Natural killer cell (primary cell): ENCODE results near the gene TNNT1. TPM values are rescaled to one million over a fixed set of nuclear protein-coding genes. Genes with fewer than 3 reads are reported as not detected.

ENCODE experiments used
- ATAC-seq, 3 donors: fragments of 150-1000 bp in 2 of 3; fragments of 200-7000 bp in 1 of 3; cut with Tn5 transposase; 1 replicate in 1 of 3; 2 replicates in 2 of 3; pipeline ENCODE4 v1.10.0; 2021; ENCODE audit warnings: mild to moderate bottlenecking in 2 of 3, moderate library complexity in 2 of 3
- DNase-seq, 2 donors: peaks; one replicate each; pipeline versions ENCODE4 v3.0.0 to v3.0.0-alpha.2; 2013 to 2021; ENCODE audit warnings: mixed read lengths in 1 of 2
- H3K27ac ChIP-seq: one replicate; pipeline ENCODE4 v1.5.1; 2013; ENCODE audit warnings: mild to moderate bottlenecking, low read length
- H3K27me3 ChIP-seq: one replicate; pipeline ENCODE4 v1.6.1; 2013; ENCODE audit warnings: low read length; ENCODE audit not compliant: control insufficient read depth, insufficient read depth
- H3K36me3 ChIP-seq: one replicate; pipeline ENCODE4 v1.6.1; 2013; ENCODE audit warnings: low read length; ENCODE audit not compliant: control insufficient read depth, insufficient read depth
- H3K4me1 ChIP-seq: one replicate; pipeline ENCODE4 v1.6.1; 2013; ENCODE audit warnings: low read length; ENCODE audit not compliant: control insufficient read depth, insufficient read depth
- H3K4me3 ChIP-seq: one replicate; pipeline ENCODE4 v1.5.1; 2013; ENCODE audit warnings: low read length
- H3K9me3 ChIP-seq: one replicate; pipeline ENCODE4 v1.6.1; 2013; ENCODE audit warnings: low read length; ENCODE audit not compliant: control insufficient read depth, insufficient read depth
- H3K27ac Mint-ChIP-seq, 2 donors: one replicate each; pipeline ENCODE4 v1.8.0; 2022; ENCODE audit warnings: mild to moderate bottlenecking in 2 of 2, mixed read lengths in 2 of 2, moderate library complexity in 1 of 2
- H3K27me3 Mint-ChIP-seq, 2 donors: one replicate each; pipeline ENCODE4 v1.8.0; 2022; ENCODE audit warnings: low read depth in 2 of 2, mixed read lengths in 2 of 2
- H3K36me3 Mint-ChIP-seq: one replicate; pipeline ENCODE4 v1.8.0; 2022; ENCODE audit warnings: mixed read lengths
- H3K4me1 Mint-ChIP-seq, 2 donors: one replicate each; pipeline ENCODE4 v1.8.0; 2022; ENCODE audit warnings: mixed read lengths in 2 of 2
- H3K4me3 Mint-ChIP-seq: one replicate; pipeline ENCODE4 v1.8.0; 2022; ENCODE audit warnings: mild to moderate bottlenecking, moderate library complexity, mixed read lengths
- H3K9me3 Mint-ChIP-seq, 2 donors: one replicate each; pipeline ENCODE4 v1.8.0; 2022; ENCODE audit warnings: mixed read lengths in 2 of 2
- WGBS: methylation state at CpG from one replicate; pipeline ENCODE4 v1.1.7; 2013; ENCODE audit warnings: missing lambda C conversion rate; ENCODE audit not compliant: insufficient coverage; 5-methylcytosine and 5-hydroxymethylcytosine counted together
- intact Hi-C: fragments of 100-400 bp; cut with micrococcal nuclease; formaldehyde crosslinking; loops from one replicate; pipeline ENCODE4 v1.14.2; 2022
- total RNA-seq, 4 donors: library from RNA; stranded (reverse); fragments of 120-200 nt in 1 of 4; gene quantifications; one replicate each; pipeline versions ENCODE4 v1.2.3 to v1.2.4, GENCODE V29; 2013 to 2022
- TF ChIP-seq, protein P1 (sequence below): fragments of 200-600 bp; IDR thresholded peaks from one replicate; pipeline ENCODE4 v1.8.0; 2022; ENCODE audit warnings: antibody characterized with exemption

The TNNT1 gene
- total RNA-seq, 3 donors from 2014 or later (not counting 1 experiment from before 2014, with no cell fraction given): 0.94 TPM; not detected in 2

- peaks cover 22% of the 10 kb centered on the region for H3K4me1 ChIP-seq
- Mint-ChIP-seq H3K36me3 (no peaks in the 10 kb centered on the region), H3K27ac (peak overlapping the region in 1 of 2 donors; percentile 45), H3K27me3 (peaks cover 18 to 35% of the 10 kb centered on the region in 2 donors), H3K4me1 (peaks cover 0 to 16% of the 10 kb centered on the region in 2 donors), H3K9me3 (no peaks in the 10 kb centered on the region), H3K4me3 (no peak overlapping the region)
- no peaks in the 10 kb centered on the region for H3K36me3 ChIP-seq
- WGBS: 31% methylated on average over 32 of the region's 32 CpGs
- H3K27ac ChIP-seq: no peak overlapping the region
- DNase-seq (no peak), ATAC-seq (no peak)
- intact Hi-C loops: loop anchor here (2.0 to 10.0 kb wide), 2 partner anchors 76 to 278 kb away; no protein-coding TSS in a partner anchor
- no peaks in the 10 kb centered on the region for H3K9me3 ChIP-seq
- no peak overlapping the region for H3K4me3 ChIP-seq
- peaks cover 33% of the 10 kb centered on the region for H3K27me3 ChIP-seq
- TF ChIP-seq, protein P1, sequence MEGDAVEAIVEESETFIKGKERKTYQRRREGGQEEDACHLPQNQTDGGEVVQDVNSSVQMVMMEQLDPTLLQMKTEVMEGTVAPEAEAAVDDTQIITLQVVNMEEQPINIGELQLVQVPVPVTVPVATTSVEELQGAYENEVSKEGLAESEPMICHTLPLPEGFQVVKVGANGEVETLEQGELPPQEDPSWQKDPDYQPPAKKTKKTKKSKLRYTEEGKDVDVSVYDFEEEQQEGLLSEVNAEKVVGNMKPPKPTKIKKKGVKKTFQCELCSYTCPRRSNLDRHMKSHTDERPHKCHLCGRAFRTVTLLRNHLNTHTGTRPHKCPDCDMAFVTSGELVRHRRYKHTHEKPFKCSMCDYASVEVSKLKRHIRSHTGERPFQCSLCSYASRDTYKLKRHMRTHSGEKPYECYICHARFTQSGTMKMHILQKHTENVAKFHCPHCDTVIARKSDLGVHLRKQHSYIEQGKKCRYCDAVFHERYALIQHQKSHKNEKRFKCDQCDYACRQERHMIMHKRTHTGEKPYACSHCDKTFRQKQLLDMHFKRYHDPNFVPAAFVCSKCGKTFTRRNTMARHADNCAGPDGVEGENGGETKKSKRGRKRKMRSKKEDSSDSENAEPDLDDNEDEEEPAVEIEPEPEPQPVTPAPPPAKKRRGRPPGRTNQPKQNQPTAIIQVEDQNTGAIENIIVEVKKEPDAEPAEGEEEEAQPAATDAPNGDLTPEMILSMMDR: no peak
These were observed 12.0 kb upstream of the TNNT1 start for GRCh38 chr19:55160986-55161365.

- peak overlapping the region in 1 of 2 donors; percentile 45 for H3K27ac Mint-ChIP-seq
- WGBS: 5% methylated on average over 33 of the region's 33 CpGs
- no peak overlapping the region for H3K4me3 ChIP-seq
- peak; percentile 97 for ATAC-seq
- no peaks in the 10 kb centered on the region for H3K36me3 Mint-ChIP-seq
- peaks cover 12 to 29% of the 10 kb centered on the region in 2 donors for H3K27me3 Mint-ChIP-seq
- no peaks in the 10 kb centered on the region for H3K9me3 Mint-ChIP-seq
- peak; percentile 87 to 92 for DNase-seq
- H3K27me3 ChIP-seq: peaks cover 30% of the 10 kb centered on the region
- H3K9me3 ChIP-seq: no peaks in the 10 kb centered on the region
- H3K4me1 Mint-ChIP-seq: peaks cover 0 to 18% of the 10 kb centered on the region in 2 donors
- TF ChIP-seq, protein P1: peak; percentile 89
- H3K4me1 ChIP-seq: peaks cover 22% of the 10 kb centered on the region
- intact Hi-C loops: loop anchor here (2.0 to 10.0 kb wide), 2 partner anchors 76 to 278 kb away; no protein-coding TSS in a partner anchor
- H3K4me3 Mint-ChIP-seq: peak overlapping the region; percentile 42
- no peak overlapping the region for H3K27ac ChIP-seq
- no peaks in the 10 kb centered on the region for H3K36me3 ChIP-seq
These were observed 11.4 kb upstream of the TNNT1 start for GRCh38 chr19:55160128-55160985.

GRCh38 chr19:55158848-55159749 lies 10.1 kb upstream of the TNNT1 start:
- TF ChIP-seq, protein P1: no peak
- Mint-ChIP-seq H3K4me1 (peaks cover 2 to 24% of the 10 kb centered on the region in 2 donors), H3K4me3 (no peak overlapping the region), H3K36me3 (no peaks in the 10 kb centered on the region), H3K27ac (no peak overlapping the region), H3K9me3 (no peaks in the 10 kb centered on the region), H3K27me3 (peaks cover 8 to 29% of the 10 kb centered on the region in 2 donors)
- intact Hi-C loops: loop anchor here (10.0 kb wide), 1 partner anchor 504 kb away; no protein-coding TSS in a partner anchor
- whole genome bisulfite sequencing: 86% methylated on average over 18 of the region's 18 CpGs
- H3K27ac ChIP-seq: no peak overlapping the region
- H3K9me3 ChIP-seq: no peaks in the 10 kb centered on the region
- ATAC-seq (no peak), DNase-seq (no peak)
- H3K36me3 ChIP-seq: no peaks in the 10 kb centered on the region
- H3K4me1 ChIP-seq: peaks cover 22% of the 10 kb centered on the region
- peaks cover 30% of the 10 kb centered on the region for H3K27me3 ChIP-seq
- no peak overlapping the region for H3K4me3 ChIP-seq
